ENCODE results near the gene TSN.
"Not testable (repeated sequence)": the region's sequence is repeated elsewhere in the genome, so short reads cannot be mapped to it uniquely, and the experiment has no call there.

Gene TSN

DNA sequence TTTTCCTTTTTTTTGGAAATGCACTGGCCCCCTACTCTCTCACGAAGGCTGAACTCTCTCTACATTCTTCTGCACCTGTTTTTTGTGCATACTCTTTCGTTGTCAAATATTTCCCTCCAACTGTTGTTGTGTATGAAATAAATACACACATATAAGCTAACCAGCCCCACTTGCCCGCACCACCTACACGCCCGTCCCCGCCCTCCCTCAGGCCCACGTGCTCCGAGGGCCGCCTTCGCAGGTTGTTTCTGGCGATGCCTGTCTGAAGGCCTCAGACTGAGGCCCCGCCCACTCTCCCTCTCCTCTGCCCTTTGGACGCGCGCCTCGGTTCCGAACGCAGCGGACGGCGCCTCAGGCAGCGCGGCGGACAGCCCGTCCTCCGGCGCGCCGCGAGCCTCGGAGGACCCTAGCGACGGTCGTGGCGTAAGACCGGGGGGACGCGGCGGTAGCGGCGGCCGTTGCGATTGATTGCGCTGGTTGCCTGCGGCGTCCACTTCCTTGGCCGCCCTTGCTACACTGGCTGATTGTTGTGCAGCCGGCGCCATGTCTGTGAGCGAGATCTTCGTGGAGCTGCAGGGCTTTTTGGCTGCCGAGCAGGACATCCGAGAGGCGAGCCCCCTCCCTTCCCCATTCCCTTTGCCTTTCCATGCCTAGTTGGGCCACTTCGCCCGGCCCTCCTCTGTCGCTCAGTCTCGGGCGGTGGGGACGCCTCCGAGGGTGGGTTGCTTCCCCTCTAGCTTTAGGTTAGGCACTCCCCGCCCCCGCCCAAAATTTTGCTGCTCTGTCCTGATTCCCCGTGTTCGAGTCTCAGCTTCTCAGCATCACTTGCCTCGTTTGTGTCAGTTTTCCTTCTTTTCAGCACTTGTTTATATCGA, at the start of gene TSN:
Gene TSN, plus strand, starts transcription at position 415 of the 875 bp plus-strand sequence. Its CDS starts 129 bp downstream, at position 544.
- in situ Hi-C loops (cut with MboI; ENCODE audit: low sequenced_read_pairs) = no loop called here

DNA sequence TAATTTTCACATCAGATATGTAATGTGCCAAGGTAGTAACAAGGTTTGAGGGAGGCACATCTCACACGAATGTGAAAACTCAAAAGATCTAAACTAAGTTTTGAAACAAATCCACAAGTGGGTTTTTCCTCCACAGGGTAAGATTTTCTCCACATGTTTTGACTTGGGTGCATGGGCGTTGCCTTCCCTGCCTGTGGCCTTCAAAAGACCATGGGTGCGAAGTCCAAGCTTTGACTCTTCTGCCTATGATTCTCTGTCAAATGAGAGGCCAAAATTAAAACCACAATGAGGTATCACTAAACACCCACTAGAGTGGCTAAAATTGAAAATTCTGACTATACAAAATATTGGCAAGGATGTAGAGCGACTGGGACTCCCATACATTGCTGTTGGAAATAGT, 49.5 kb upstream of the TSN start:
- in situ Hi-C loops (cut with MboI; ENCODE audit: low sequenced_read_pairs) = no loop called here

DNA sequence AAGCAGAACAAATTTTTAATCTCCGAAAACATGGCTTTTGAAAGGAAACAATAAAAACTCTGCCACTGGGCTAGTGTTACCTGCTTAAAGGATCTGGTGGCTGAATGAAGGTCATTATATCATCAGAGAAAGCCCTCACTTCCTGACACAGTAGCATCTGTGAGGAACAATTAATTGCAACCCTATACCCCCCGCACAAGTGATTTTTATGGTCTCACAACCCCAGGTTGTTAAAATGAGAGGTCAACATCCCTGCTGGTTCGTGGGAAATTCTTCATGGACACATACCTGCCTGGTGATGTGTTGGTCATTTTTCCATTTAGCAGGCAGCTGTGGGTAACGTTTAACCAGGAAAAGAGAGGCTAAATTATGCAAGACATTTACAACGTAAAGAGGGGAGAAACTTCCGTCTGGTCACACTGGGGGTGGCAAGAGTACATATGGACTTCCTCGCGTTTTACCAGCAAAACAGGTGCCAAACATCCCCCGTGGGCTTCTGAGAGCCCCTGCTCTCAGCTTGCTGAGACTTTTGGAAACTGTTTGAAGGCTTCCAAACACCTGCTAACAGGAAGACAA, 48.0 kb upstream of the TSN start:
- in situ Hi-C loops (cut with MboI; ENCODE audit: low sequenced_read_pairs) = no loop called here

GRCh38 chr2:121707920-121708361, 47.5 kb upstream of the TSN start:
- in situ Hi-C loops (cut with MboI; ENCODE audit: low sequenced_read_pairs) = no loop called here

DNA sequence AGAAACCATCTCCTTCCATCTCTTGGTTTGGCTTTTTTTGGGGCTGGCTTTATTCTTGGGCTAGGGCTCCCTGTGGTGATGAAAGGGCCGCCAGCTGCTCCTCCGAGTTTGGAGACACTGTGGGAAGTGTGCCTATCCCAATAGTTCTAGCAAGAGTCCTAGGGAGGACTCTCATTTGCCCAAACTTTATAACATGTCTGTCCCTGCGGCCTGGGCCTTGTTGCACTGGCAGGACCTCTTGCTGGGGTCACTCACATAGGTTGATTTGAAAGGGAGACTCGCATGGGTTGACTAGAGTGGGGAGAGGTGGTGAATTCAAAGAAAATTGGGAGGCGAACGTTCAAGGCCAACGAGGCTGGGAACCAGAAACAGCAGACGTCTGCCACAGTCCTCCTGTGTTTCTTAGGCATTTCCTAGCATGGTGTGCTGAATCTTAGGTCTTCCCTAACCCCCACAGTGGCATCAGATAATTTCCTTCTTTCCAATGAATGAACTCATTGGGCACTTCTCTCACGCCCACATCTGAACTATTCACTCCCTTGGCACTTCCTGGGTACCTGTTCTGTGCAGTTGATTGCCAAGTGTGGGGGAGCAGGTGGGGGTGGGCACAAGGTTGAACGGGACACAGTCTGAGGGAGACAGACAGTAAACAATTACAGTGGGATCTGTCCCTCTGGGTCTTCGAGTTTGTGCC, 45.5 kb upstream of the TSN start:
- in situ Hi-C loops (cut with MboI; ENCODE audit: low sequenced_read_pairs) = no loop called here

- in situ Hi-C loops (cut with MboI; ENCODE audit: low sequenced_read_pairs) = no loop called here
Measured at GRCh38 chr2:121710470-121711170, 44.8 kb upstream of the TSN start.

DNA sequence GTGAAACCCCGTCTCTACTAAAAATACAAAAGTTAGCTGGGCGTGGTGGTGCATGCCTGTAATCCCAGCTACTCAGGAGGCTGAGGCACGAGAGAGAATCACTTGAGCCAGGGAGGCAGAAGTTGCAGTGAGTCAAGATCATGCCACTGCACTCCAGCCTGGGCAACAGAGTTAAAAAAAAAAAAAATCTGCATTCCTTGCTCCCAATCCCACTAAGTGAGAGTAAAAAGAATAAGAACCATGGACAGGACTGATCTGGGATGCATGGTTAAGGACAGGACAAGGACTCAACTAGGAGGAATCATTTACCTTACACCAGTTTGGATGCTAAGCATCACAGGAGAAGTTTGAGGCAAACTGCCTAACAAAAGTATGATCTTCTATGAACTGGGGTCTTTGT, 44.0 kb upstream of the TSN start:
- in situ Hi-C loops (cut with MboI; ENCODE audit: low sequenced_read_pairs) = not testable (repeated sequence)

DNA sequence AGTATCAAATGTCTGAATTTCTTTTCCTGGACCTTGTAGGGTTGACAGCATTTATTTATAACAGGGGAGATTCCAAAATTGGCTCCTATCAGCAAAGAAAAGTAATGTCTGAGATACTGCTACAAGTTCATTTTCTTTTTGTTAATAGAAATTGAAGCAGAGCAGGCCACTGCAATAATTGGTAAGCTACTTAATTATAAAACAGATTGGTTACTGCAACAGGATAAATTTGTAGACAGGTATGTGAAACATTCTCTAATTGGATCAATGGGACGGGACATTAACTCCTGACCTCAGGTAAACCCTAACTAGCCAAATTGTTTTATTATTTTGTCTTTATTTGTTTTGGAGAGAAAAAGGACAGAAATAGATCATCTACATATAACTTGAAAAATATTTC, 39.3 kb upstream of the TSN start:
- in situ Hi-C loops (cut with MboI; ENCODE audit: low sequenced_read_pairs) = no loop called here

DNA sequence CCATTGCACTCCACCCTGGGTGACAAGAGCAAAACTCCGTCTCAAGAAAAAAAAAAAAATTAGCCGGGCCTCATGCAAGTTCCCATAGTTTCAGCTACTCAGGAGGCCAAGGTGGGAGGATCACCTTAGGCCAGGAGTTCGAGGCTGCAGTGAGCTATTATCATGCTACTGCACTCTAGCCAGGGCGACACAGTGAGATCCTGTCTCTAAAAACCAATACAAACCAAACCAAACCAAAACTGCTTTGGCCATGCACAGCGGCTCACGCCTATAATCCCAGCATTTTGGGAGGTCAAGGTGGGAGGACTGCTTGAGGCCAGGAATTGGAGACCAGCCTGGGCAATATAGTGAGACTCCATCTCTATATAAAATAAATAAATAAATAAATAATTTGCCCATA, 37.9 kb upstream of the TSN start:
- in situ Hi-C loops (cut with MboI; ENCODE audit: low sequenced_read_pairs) = no loop called here

DNA sequence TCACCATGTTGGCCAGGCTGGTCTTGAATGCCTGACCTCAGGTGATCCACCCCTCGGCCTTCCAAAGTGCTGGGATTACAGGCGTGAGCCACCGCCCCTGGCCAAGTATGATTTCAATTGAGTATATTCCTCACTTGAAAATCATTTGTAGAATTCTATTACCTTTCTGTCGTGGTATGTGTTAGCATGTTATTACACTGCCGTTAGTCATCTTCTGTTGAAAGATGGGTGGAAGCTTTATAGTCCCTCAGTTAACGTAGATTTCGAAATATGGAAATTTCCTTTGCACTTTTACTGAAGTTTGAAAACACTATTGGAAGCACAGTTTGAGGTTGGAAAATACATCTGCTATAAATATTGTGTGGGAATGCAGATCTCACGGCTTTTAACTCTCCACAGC, 33.5 kb upstream of the TSN start:
- in situ Hi-C loops (cut with MboI; ENCODE audit: low sequenced_read_pairs) = no loop called here

DNA sequence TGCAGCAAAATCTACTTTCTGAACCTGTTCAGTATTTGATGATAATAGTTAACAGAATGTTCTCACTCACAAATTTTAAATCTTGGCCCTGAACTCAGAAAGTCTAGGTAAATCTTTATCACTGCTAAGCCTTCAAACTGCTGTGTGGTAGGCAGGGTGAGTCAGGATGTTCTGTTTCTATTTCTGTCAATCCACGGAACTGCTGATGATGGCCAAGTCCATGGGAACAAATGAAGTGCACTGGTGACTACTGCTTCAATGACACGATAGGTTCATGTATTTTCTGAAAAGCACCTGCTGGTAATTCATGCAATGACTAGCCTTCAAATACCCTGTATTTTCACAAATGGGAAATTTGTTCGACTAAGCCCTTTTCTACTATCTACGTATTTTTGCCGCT, 33.0 kb upstream of the TSN start:
- in situ Hi-C loops (cut with MboI; ENCODE audit: low sequenced_read_pairs) = no loop called here

GRCh38 chr2:121723316-121723715, 32.1 kb upstream of the TSN start:
- in situ Hi-C loops (cut with MboI; ENCODE audit: low sequenced_read_pairs) = no loop called here

DNA sequence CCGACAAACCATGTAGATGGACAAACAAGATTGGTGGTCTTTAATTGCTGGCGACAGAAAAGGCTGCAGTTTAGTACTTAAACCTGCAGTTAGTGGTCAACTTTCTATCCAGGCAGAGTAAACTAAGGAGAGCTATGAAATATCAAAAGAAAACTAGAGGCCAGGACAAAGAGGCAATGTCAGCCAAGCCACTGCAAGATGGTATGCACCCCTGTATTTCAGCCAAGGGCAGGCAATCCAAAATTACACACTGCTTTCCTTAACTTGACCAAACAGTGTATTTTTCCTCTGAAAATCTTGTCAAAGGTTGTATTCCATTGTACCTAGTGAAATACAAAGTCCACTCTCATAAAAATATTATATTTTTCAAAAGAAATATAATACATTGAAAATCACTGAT, 28.1 kb upstream of the TSN start:
- in situ Hi-C loops (cut with MboI; ENCODE audit: low sequenced_read_pairs) = no loop called here

DNA sequence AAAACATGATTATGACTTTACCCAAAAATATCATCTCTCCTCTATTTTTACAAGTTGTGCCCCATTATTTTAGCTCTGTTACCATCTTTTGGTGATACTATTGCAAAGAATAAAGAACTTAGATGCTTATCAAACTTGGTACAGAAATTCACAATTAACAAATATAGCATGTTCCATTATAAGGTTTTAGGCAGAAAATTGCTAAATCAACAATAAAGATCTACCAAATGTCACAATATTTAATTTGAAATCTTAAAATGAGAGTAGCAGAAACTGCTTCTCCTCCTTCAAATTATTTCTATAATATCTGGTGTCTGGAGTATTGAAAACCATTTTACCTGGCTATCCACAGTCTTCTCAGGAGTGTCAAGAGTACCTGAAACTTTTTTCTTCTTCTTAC, 27.5 kb upstream of the TSN start:
- in situ Hi-C loops (cut with MboI; ENCODE audit: low sequenced_read_pairs) = no loop called here

- in situ Hi-C loops (cut with MboI; ENCODE audit: low sequenced_read_pairs) = no loop called here
Measured at GRCh38 chr2:121731366-121731765, 24.1 kb upstream of the TSN start.

GRCh38 chr2:121734544-121734943, 20.9 kb upstream of the TSN start:
- in situ Hi-C loops (cut with MboI; ENCODE audit: low sequenced_read_pairs) = not testable (repeated sequence)

- in situ Hi-C loops (cut with MboI; ENCODE audit: low sequenced_read_pairs) = no loop called here
Measured at GRCh38 chr2:121735518-121736074, 19.9 kb upstream of the TSN start.

- in situ Hi-C loops (cut with MboI; ENCODE audit: low sequenced_read_pairs) = no loop called here
Measured at GRCh38 chr2:121736140-121736461, 19.4 kb upstream of the TSN start.

DNA sequence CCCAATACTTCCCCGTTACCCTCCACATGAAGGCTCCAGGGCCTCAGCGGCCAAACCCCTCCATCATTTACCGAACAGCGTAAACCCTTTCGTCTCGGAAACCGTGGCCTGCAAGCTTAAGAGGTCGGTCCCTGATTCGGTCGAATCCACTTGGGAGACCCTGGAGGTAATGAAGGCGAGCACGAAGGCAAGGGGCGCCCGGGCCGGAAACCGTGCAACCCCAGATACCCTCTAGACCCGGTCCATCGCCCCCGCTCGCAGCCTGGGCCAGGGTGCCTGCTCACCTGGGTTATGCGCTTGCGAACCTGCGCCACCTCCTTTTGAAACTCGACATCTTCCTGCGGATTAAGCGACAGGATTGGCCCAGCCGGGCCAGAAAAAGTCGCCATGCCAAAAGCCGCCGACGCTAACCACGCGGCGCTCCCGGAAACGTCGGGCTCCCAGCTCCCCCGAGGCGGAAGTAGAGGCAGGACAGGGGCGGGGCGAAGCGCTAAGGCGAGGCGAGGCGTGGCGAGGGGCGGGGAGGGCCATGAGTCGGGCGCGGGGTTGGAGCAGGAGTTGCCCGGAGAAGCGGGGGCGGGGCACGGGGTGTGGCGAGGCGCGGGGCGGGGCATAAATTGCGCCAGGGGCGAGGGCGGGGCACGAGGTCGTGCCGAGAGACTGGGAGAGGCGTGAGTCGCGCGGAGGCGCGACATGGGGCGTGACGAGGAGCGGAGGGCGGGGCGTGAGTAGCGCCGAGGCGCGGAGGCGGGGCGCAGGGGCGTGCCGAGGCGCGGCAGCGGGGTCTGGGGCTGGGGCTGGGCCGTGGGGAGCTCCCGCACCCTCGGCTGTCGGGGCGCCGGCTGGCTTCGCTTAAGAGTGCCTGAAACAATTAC, 18.8 kb upstream of the TSN start, which contains the start of gene NIFK:
Gene NIFK, minus strand, starts transcription at position 414 of the 875 bp plus-strand sequence. Its CDS starts 25 bp downstream, at position 389.
- in situ Hi-C loops (cut with MboI; ENCODE audit: low sequenced_read_pairs) = no loop called here

DNA sequence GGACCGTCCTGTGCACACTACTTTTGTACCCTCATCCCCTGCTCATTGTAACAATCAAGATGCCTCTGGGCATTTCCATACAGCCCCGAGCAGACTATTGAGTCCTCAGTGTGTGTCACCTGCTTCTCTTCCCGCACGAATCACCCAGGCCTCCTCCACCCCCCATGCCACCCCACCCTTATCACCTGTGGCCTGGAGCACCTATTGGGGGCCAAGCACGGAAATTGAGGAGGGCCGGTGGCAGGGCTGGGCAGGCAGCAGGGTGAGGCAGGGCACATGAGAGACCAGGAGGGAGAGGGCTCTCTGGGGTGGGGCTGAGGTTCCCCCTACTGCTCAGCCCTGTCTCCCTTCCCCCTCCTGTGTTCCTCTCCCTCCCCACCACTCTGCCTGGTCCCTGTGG, 14.5 kb upstream of the TSN start:
- in situ Hi-C loops (cut with MboI; ENCODE audit: low sequenced_read_pairs) = no loop called here
